Measurements from ENCODE around the gene MCF2L. TPM values are rescaled to one million over a fixed set of nuclear protein-coding genes. Genes with fewer than 3 reads are reported as not detected.

Gene MCF2L
- total RNA-seq, 1 experiment from 2014 or later: 22.1 TPM

DNA sequence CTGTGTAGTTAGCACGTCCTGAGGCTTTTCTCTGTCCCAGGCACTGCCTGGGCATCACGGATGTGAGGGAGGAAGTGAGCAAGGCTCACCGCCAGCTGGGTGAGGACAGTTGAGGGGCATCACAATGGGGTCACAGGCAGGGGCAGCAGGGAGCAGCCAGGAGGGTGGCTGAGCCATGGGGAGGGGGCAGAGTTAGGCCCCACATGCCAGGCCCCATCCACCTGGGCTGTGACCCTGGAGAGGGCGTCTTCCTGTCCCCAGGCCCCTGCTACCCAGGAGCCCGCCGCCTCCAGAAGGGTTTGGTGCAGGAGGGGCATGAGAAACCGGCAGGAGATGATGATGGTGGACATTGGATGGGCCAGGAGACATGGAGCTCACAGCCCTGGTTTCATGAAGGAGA lies 79.8 kb downstream of the MCF2L start:
- Histone ChIP-seq H3K9me3 (no peaks in the 10 kb centered on the region), H3K4me1 (no peaks in the 10 kb centered on the region), H3K4me3 (ENCODE audit: low read depth, low read length) (no peak overlapping the region), H3K27me3 (replicated peaks; ENCODE audit: control insufficient read depth, insufficient read depth, low read length) (no peaks in the 10 kb centered on the region), H3K36me3 (ENCODE audit: control insufficient read depth, insufficient read depth, low read length) (no peaks in the 10 kb centered on the region)
- no peak overlapping the region for H3K4me3 Mint-ChIP-seq (ENCODE audit: unreplicated experiment)
- TF ChIP-seq, protein P1, sequence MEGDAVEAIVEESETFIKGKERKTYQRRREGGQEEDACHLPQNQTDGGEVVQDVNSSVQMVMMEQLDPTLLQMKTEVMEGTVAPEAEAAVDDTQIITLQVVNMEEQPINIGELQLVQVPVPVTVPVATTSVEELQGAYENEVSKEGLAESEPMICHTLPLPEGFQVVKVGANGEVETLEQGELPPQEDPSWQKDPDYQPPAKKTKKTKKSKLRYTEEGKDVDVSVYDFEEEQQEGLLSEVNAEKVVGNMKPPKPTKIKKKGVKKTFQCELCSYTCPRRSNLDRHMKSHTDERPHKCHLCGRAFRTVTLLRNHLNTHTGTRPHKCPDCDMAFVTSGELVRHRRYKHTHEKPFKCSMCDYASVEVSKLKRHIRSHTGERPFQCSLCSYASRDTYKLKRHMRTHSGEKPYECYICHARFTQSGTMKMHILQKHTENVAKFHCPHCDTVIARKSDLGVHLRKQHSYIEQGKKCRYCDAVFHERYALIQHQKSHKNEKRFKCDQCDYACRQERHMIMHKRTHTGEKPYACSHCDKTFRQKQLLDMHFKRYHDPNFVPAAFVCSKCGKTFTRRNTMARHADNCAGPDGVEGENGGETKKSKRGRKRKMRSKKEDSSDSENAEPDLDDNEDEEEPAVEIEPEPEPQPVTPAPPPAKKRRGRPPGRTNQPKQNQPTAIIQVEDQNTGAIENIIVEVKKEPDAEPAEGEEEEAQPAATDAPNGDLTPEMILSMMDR (IDR thresholded peaks at IDR 0.05; ENCODE audit: insufficient read depth in 1 of 2, low read depth in 1 of 2, low read length in 1 of 2, severe bottlenecking in 1 of 2, unreplicated experiment in 1 of 2): no peak
- POLR2A ChIA-PET: no interaction called here
- no peak overlapping the region for H3K27ac Mint-ChIP-seq (ENCODE audit: unreplicated experiment)
- intact Hi-C loops (cut with micrococcal nuclease; ENCODE audit: unreplicated experiment): no loop called here
- no peaks in the 10 kb centered on the region for H3K27me3 Mint-ChIP-seq (ENCODE audit: insufficient read depth, unreplicated experiment)
- H3K4me1 Mint-ChIP-seq (ENCODE audit: low read depth, unreplicated experiment): no peaks in the 10 kb centered on the region
- no peaks in the 10 kb centered on the region for H3K9me3 Mint-ChIP-seq (ENCODE audit: unreplicated experiment)
- no TSS peak for BruUV-seq (replicated peaks)
- no peak for DNase-seq
- H3K36me3 Mint-ChIP-seq (ENCODE audit: insufficient read depth, unreplicated experiment): no peaks in the 10 kb centered on the region
- CTCF ChIA-PET: no interaction called here

- Histone ChIP-seq H3K9me3 (no peaks in the 10 kb centered on the region), H3K36me3 (ENCODE audit: control insufficient read depth, insufficient read depth, low read length) (no peaks in the 10 kb centered on the region), H3K4me3 (ENCODE audit: low read depth, low read length) (no peak overlapping the region), H3K4me1 (no peaks in the 10 kb centered on the region), H3K27me3 (replicated peaks; ENCODE audit: control insufficient read depth, insufficient read depth, low read length) (no peaks in the 10 kb centered on the region)
- Mint-ChIP-seq H3K4me1 (ENCODE audit: low read depth, unreplicated experiment) (no peaks in the 10 kb centered on the region), H3K9me3 (ENCODE audit: unreplicated experiment) (no peaks in the 10 kb centered on the region), H3K36me3 (ENCODE audit: insufficient read depth, unreplicated experiment) (no peaks in the 10 kb centered on the region), H3K27me3 (ENCODE audit: insufficient read depth, unreplicated experiment) (no peaks in the 10 kb centered on the region), H3K27ac (ENCODE audit: unreplicated experiment) (no peak overlapping the region), H3K4me3 (ENCODE audit: unreplicated experiment) (no peak overlapping the region)
- ChIA-PET CTCF (no interaction called here), POLR2A (no interaction called here)
- intact Hi-C loops (cut with micrococcal nuclease; ENCODE audit: unreplicated experiment): no loop called here
- BruUV-seq (replicated peaks): no TSS peak
- DNase-seq: no peak
- TF ChIP-seq, protein P1 (IDR thresholded peaks at IDR 0.05; ENCODE audit: insufficient read depth in 1 of 2, low read depth in 1 of 2, low read length in 1 of 2, severe bottlenecking in 1 of 2, unreplicated experiment in 1 of 2): no peak
Observed at GRCh38 chr13:113049521-113049941, 80.5 kb downstream of the MCF2L start.

- CTCF ChIA-PET: no interaction called here
- POLR2A ChIA-PET: no interaction called here
- no peaks in the 10 kb centered on the region for H3K36me3 Mint-ChIP-seq (ENCODE audit: insufficient read depth, unreplicated experiment)
- no peaks in the 10 kb centered on the region for H3K4me1 Mint-ChIP-seq (ENCODE audit: low read depth, unreplicated experiment)
- H3K4me3 Mint-ChIP-seq (ENCODE audit: unreplicated experiment): no peak overlapping the region
- no TSS peak for BruUV-seq (replicated peaks)
- H3K4me1 ChIP-seq: no peaks in the 10 kb centered on the region
- intact Hi-C loops (cut with micrococcal nuclease; ENCODE audit: unreplicated experiment): no loop called here
- H3K4me3 ChIP-seq (ENCODE audit: low read depth, low read length): no peak overlapping the region
- H3K9me3 Mint-ChIP-seq (ENCODE audit: unreplicated experiment): no peaks in the 10 kb centered on the region
- H3K27ac Mint-ChIP-seq (ENCODE audit: unreplicated experiment): no peak overlapping the region
- DNase-seq: no peak
- no peaks in the 10 kb centered on the region for H3K36me3 ChIP-seq (ENCODE audit: control insufficient read depth, insufficient read depth, low read length)
- no peaks in the 10 kb centered on the region for H3K27me3 Mint-ChIP-seq (ENCODE audit: insufficient read depth, unreplicated experiment)
- no peaks in the 10 kb centered on the region for H3K27me3 ChIP-seq (replicated peaks; ENCODE audit: control insufficient read depth, insufficient read depth, low read length)
- TF ChIP-seq, protein P1 (IDR thresholded peaks at IDR 0.05; ENCODE audit: insufficient read depth in 1 of 2, low read depth in 1 of 2, low read length in 1 of 2, severe bottlenecking in 1 of 2, unreplicated experiment in 1 of 2): no peak
- no peaks in the 10 kb centered on the region for H3K9me3 ChIP-seq
Observed at GRCh38 chr13:113049981-113050380, 81.0 kb downstream of the MCF2L start.

Measured in Caco-2 (cell line).